Upper lobe of left lung (tissue), 6 donors: ENCODE measurements around the gene NME5. TPM values are rescaled to one million over a fixed set of nuclear protein-coding genes. Genes with fewer than 3 reads are reported as not detected.

Experiments
- ATAC-seq, 2 donors: fragments of 200-7000 bp; cut with Tn5 transposase; one replicate each; pipeline ENCODE4 v1.9.1; 2022; ENCODE audit warnings: mild to moderate bottlenecking in 2 of 2, moderate library complexity in 2 of 2; ENCODE audit not compliant: low FRiP score in 2 of 2
- DNase-seq, 2 donors: peaks; one replicate each; pipeline ENCODE4 v3.0.0-alpha.2; 2019 to 2020
- H3K27ac ChIP-seq, 4 donors: fragments of 200-600 bp; sonication (generic); one replicate each; pipeline ENCODE4 v1.5.1; 2016 to 2019
- H3K27me3 ChIP-seq, 4 donors: fragments of 200-600 bp; sonication (generic); one replicate each; pipeline ENCODE4 v1.5.1; 2017 to 2019
- H3K36me3 ChIP-seq, 4 donors: fragments of 200-600 bp; sonication (generic); one replicate each; pipeline ENCODE4 v1.5.1; 2016 to 2019
- H3K4me1 ChIP-seq, 4 donors: fragments of 200-600 bp; sonication (generic); one replicate each; pipeline ENCODE4 v1.5.1; 2018 to 2019
- H3K4me3 ChIP-seq, 4 donors: fragments of 200-600 bp; sonication (generic); one replicate each; pipeline ENCODE4 v1.5.1; 2017 to 2019; ENCODE audit warnings: mild to moderate bottlenecking in 2 of 4, moderate library complexity in 1 of 4
- H3K9me3 ChIP-seq, 4 donors: fragments of 200-600 bp; sonication (generic); one replicate each; pipeline ENCODE4 v1.5.1; 2018 to 2019
- EP300 ChIP-seq, 4 donors: sonication (generic); formaldehyde crosslinking; IDR thresholded peaks; one replicate each; pipeline ENCODE4 v1.5.1; 2017; ENCODE audit warnings: antibody characterized with exemption in 4 of 4, control low read depth in 2 of 4
- POLR2A ChIP-seq, 4 donors: fragments of 450-650 bp; IDR thresholded peaks; one replicate each; pipeline ENCODE4 v1.5.1; 2016 to 2017; ENCODE audit warnings: antibody characterized with exemption in 4 of 4, mild to moderate bottlenecking in 2 of 4
- POLR2AphosphoS5 ChIP-seq, 2 donors: sonication (generic); formaldehyde crosslinking; IDR thresholded peaks; one replicate each; pipeline ENCODE4 v1.5.1; 2017; ENCODE audit warnings: antibody characterized with exemption in 2 of 2
- WGBS, 2 donors: methylation state at CpG; one replicate each; pipeline ENCODE4 v1.1.5; 2017 to 2018; 5-methylcytosine and 5-hydroxymethylcytosine counted together
- total RNA-seq, 6 donors: library from RNA; depleted of rRNA in 4 of 6; stranded (reverse); fragments of >200 nt in 4 of 6; gene quantifications; one replicate each; pipeline versions ENCODE4 v1.1.0 to v1.2.1, GENCODE V29; 2016 to 2021
- TF ChIP-seq, protein P1 (sequence below), 6 experiments: fragments of 450-650 bp in 4 of 6; fragments of 200-600 bp in 2 of 6; sonication (generic) in 2 of 6; IDR thresholded peaks; one replicate each; pipeline ENCODE4 v1.5.1; 2016 to 2019; ENCODE audit warnings: antibody characterized with exemption in 6 of 6
- donor health status: DM: no; HTN: no; CAD: no; lungs with moderate emphysema.
- donor health status: DM: no; HTN: yes; CAD: no; lungs with severe emphysema.

The NME5 gene
- total RNA-seq, 6 donors from 2014 or later, result 1.6 to 22.8 (median 4.4) TPM; not detected in 1

GRCh38 chr5:138102454-138103318 lies 36.5 kb downstream of the NME5 start:
- Histone ChIP-seq H3K27me3 (no peaks in the 10 kb centered on the region), H3K27ac (no peak overlapping the region), H3K4me3 (no peak overlapping the region), H3K36me3 (no peaks in the 10 kb centered on the region), H3K9me3 (no peaks in the 10 kb centered on the region), H3K4me1 (no peaks in the 10 kb centered on the region)
- no peak for DNase-seq
- no peak for ATAC-seq
- TF ChIP-seq EP300 (IDR thresholded peaks at IDR 0.05), result no peak
- TF ChIP-seq, protein P1, sequence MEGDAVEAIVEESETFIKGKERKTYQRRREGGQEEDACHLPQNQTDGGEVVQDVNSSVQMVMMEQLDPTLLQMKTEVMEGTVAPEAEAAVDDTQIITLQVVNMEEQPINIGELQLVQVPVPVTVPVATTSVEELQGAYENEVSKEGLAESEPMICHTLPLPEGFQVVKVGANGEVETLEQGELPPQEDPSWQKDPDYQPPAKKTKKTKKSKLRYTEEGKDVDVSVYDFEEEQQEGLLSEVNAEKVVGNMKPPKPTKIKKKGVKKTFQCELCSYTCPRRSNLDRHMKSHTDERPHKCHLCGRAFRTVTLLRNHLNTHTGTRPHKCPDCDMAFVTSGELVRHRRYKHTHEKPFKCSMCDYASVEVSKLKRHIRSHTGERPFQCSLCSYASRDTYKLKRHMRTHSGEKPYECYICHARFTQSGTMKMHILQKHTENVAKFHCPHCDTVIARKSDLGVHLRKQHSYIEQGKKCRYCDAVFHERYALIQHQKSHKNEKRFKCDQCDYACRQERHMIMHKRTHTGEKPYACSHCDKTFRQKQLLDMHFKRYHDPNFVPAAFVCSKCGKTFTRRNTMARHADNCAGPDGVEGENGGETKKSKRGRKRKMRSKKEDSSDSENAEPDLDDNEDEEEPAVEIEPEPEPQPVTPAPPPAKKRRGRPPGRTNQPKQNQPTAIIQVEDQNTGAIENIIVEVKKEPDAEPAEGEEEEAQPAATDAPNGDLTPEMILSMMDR (IDR thresholded peaks at IDR 0.05), result no peak
- TF ChIP-seq POLR2AphosphoS5 (IDR thresholded peaks at IDR 0.05), result no peak
- no peak for TF ChIP-seq POLR2A (IDR thresholded peaks at IDR 0.05)
- WGBS, 2 donors, result 59 to 62% methylated on average over 7 of the region's 7 CpGs

DNA sequence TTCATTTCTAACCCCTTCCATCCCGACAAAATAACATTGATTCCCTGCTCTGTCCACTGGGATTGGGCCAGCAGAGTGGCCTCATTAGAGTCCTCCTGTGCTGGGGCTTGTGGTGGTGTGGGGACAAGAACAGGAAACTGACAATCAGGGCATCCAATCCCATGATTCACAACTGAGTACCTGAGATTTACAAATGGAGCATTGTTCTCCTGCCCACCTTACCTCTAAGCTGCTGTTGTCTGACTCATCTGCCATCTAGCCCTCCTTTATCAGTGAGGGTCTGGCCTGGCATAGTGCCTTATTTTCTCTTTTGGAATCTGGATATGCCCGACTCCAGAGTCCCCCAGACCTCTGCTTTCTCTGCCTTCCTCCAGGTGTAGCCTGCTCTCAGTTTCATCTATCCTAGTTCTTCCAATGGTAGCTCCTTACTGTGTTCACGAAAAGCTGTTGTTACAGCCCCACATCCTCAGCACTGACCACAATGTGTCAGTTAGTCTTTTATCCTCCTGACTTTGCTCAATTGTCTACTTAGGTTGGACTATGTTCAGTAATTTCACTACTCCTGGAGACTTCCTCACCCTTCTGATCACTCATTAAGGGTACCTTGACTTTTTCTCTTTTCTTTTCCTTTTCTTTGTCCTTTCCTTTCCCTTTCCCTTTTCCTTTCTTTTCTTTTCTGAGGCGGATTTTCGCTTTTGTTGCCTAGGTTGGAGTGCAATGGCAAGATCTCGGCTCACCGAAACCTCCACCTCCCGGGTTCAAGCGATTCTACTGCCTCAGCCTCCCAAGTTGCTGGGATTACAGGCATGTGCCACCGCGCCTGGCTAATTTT lies 42.0 kb downstream of the NME5 start:
- no peak for TF ChIP-seq POLR2AphosphoS5 (IDR thresholded peaks at IDR 0.05)
- TF ChIP-seq, protein P1 (IDR thresholded peaks at IDR 0.05), result no peak
- TF ChIP-seq EP300 (IDR thresholded peaks at IDR 0.05), result no peak
- no peak for TF ChIP-seq POLR2A (IDR thresholded peaks at IDR 0.05)
- Histone ChIP-seq H3K9me3 (no peaks in the 10 kb centered on the region), H3K4me1 (no peaks in the 10 kb centered on the region), H3K27ac (no peak overlapping the region), H3K4me3 (no peak overlapping the region), H3K36me3 (no peaks in the 10 kb centered on the region), H3K27me3 (no peaks in the 10 kb centered on the region)
- WGBS, 2 donors, result 89 to 91% methylated on average over 11 of the region's 11 CpGs
- ATAC-seq, result no peak
- no peak for DNase-seq

DNA sequence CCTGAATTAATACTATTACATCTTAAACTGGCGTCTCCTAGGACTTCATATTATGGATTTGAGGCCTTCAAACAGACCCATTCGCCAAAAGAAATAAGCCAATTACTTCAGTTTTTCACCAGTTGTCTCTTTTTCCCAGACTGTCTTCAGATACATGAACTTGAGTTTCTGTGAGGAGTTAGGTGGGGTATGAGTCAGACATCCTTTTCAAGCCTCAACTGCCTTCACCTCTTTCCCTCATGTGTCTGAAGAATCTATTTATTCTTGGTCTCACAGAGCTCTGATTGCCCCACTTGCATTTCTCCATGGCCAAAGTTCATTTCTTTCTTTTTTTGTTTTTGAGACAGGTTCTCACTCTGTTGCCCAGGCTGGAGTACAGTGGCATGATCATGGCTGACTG lies 42.9 kb downstream of the NME5 start:
- no peaks in the 10 kb centered on the region for H3K4me1 ChIP-seq
- no peak overlapping the region for H3K27ac ChIP-seq
- no peaks in the 10 kb centered on the region for H3K36me3 ChIP-seq
- TF ChIP-seq POLR2AphosphoS5 (IDR thresholded peaks at IDR 0.05), result no peak
- TF ChIP-seq, protein P1 (IDR thresholded peaks at IDR 0.05), result no peak
- no peak for TF ChIP-seq POLR2A (IDR thresholded peaks at IDR 0.05)
- TF ChIP-seq EP300 (IDR thresholded peaks at IDR 0.05), result no peak
- DNase-seq (no peak), ATAC-seq (no peak)
- no peaks in the 10 kb centered on the region for H3K27me3 ChIP-seq
- no peaks in the 10 kb centered on the region for H3K9me3 ChIP-seq
- H3K4me3 ChIP-seq, result no peak overlapping the region
- whole genome bisulfite sequencing, 2 donors, result 80 to 84% methylated on average over 2 of the region's 2 CpGs

GRCh38 chr5:138095100-138095907 lies 43.9 kb downstream of the NME5 start:
- Histone ChIP-seq H3K27me3 (no peaks in the 10 kb centered on the region), H3K36me3 (no peaks in the 10 kb centered on the region), H3K4me1 (no peaks in the 10 kb centered on the region), H3K27ac (no peak overlapping the region), H3K9me3 (no peaks in the 10 kb centered on the region), H3K4me3 (no peak overlapping the region)
- TF ChIP-seq POLR2AphosphoS5 (IDR thresholded peaks at IDR 0.05) (no peak), EP300 (IDR thresholded peaks at IDR 0.05) (no peak), POLR2A (IDR thresholded peaks at IDR 0.05) (no peak)
- TF ChIP-seq, protein P1 (IDR thresholded peaks at IDR 0.05), result no peak
- DNase-seq (no peak), ATAC-seq (no peak)
- 64 to 70% methylated on average over 4 of the region's 4 CpGs for WGBS, 2 donors
